CD4-positive, alpha-beta T cell treated with Interleukin-1 beta for 1 hour (primary cell): ENCODE data around the gene NDEL1.
A peak's percentile ranks its signal among the peaks of the same experiment; 100 is the strongest.

ENCODE experiments used
- DNase-seq, 2 donors: peaks; one replicate each; pipeline ENCODE4 v3.0.0-alpha.2; 2020 to 2022

NDEL1 gene

DNA sequence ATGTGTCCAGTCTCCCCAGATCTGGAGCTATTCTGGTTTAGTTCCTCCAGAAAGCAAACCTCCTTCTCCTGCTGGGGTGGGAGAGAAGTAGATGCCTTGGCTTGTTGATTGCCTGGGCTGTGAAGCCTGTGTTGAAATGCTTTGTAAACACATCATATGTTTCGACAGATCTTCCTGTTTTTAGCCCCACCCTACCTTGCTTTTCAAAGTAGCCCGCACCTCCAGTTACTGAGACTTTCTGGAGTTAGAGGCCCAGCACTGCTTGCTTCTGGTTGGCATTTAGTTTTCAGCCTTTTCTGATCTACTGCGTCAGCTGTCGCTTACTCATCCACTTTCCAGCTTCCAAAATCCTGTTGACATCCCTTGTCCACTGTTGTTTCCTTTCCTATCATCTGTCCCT is 17.9 kb upstream of the NDEL1 start:
- peak in 1 of 2 donors; percentile 51 for DNase-seq

DNA sequence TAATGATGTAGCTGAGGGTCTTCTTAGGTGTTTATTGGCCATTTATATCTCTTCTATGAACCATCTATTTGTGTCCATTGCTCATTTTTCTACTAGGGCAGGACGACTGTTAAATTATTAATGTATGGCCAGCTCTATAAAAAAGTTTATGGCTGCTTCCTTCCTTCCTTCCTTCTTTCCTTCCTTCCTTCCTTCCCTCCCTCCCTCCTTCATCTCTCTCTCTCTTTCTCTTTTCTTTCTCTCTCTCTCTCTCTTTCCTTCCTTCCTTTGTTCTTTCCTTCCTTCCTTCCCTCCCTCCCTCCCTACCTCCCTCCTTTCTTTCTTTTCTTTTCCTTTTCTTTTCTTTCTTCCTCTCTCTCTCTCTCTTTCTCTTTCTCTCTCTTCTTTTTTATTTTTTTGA is 17.2 kb upstream of the NDEL1 start:
- no peak for DNase-seq

DNA sequence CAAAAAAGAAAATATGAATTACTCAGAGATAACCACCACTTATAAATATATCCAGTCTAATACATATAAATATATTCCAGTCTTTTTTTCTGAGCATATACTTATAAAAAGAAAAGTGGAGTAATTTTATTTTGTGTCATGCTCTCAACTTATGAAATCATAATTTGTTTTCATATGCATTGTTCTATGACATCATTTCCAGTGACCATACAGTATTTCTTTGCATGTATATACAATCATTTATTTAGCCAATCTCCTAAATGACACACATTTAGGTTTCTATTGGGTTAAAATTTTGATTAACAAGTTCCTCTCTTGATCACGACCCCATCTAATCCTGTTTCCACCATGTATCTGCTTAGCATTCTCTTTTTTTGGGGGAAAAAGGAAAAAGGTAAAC is 16.4 kb upstream of the NDEL1 start:
- DNase-seq = no peak

DNA sequence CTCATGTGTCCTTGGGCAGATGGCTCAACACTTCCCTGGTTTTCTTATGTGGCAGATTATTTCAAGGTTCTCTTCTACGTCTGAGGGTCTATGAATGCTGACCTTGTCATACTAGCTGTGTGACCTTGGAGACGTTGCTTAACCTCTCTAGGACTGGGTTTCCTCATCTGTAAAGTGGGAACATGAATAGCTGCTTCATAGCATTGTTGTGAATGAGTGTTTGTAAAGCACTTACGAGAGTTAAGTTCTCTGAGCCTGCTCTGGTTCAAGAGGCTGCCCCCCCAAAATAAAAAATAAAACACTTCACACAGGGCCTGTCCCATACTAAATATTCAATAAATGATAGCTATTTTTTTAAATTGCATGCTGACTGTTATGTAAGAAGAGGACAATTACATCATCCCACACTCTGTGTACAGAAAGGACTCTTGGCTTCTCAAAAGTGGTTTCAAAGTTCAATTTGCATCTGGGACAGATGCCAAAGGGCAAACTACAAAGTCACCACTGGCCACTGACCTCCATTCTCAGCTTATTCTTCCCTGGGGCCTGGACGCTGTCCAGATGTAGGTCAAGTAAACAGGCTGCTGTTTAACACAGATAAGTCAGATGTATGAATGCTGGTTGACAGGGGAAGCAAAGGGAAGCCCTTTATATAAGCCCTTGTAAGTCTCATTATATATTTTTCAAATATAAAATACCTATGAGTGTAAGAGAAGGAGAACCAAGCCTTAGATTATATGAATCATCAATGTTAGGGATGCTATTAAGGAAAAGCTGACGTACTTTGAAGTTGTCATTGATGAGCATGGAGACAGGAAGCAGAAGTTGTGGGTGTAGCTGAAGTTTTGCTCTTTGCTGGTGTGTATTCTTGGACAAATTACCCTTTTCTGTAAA is 15.4 kb upstream of the NDEL1 start:
- peak in 1 of 2 donors; percentile 17 for DNase-seq

DNA sequence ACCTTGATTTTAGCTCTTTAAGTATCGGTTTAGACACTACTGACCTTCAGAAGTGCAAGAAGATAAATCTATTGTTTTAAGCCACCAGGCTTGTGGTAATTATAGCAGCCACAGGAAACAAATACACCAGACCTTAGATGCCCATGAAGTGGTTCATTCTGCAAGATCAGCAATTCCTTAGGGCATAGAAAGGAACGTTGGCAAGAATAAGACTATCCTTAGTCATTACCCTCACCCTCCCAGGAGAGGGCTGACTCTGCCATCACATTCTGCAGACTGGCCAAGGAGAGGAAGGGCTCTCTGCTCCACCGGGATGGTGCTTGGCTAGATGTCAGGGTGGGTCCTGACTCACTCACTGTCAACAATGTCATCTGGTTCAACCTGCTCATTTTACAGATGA is 14.1 kb upstream of the NDEL1 start:
- DNase-seq = no peak

DNA sequence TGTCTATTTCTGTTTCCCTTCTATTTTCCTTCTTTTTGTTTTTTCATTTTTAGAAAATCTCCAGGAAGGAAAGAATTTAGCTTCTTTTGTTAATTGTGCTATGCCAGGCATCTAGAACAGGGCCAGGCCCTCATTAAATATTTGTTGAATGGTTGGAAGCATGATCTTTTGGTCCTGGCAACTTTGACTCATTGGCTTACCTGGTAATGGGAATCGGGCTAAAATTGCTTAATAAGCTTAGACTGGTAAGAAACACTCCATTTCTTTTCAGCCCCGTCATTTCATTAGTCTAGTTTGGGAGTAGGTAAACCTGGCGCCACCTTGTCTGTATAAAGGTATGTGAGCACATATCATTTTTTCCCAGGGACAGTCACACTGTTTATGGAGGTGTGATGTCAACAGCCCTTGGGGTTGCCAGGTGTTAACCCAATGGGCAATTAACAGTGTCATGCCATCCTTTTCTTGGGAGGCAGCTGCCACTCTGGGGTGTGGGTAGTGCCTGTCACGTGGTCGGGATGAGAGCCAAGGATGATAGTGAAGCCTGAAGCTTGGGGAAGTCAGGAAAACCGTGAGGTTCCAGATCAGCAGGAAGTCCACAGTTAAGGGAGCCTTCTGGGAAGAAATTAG is 9.5 kb upstream of the NDEL1 start:
- DNase-seq = no peak

DNA sequence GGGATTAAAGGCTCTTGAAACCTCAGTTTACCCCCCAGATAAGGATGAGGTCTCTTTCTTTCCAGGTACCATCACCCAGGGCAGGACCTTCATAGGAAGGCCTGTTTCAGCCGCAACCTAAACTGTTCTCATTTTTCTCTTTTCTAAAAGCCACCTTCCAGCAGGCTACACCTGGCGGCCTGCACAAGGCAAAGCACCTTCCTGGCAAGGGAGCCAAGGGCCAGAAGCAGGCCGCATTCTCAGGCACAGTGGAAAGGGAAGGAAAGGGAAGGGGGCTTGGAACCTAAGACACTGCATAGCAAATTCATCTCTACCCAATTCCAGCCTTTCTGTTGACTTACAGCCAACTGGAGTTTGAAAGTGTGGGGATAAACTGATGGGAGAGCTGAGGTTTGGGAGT is 8.9 kb upstream of the NDEL1 start:
- DNase-seq = no peak

DNA sequence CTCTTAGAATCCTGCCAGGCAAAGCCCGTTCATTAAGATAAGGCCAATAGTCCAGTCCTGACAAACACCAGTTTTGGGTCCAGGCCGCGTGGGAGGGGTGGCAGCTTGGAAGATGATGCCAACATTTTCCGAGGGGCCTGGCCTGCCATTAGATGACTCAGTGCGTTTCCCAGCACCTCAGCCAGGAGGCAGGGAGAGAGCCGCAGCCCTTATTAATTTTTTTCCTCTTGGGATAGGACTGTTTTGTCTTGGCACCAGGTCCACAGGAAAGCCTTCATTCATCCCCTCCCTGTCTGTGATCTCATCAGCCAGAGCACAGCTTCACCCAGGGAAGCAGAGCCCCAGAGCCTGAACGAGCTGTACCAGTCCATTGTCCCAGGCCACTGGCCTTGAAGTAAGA is 4.7 kb upstream of the NDEL1 start:
- no peak for DNase-seq

DNA sequence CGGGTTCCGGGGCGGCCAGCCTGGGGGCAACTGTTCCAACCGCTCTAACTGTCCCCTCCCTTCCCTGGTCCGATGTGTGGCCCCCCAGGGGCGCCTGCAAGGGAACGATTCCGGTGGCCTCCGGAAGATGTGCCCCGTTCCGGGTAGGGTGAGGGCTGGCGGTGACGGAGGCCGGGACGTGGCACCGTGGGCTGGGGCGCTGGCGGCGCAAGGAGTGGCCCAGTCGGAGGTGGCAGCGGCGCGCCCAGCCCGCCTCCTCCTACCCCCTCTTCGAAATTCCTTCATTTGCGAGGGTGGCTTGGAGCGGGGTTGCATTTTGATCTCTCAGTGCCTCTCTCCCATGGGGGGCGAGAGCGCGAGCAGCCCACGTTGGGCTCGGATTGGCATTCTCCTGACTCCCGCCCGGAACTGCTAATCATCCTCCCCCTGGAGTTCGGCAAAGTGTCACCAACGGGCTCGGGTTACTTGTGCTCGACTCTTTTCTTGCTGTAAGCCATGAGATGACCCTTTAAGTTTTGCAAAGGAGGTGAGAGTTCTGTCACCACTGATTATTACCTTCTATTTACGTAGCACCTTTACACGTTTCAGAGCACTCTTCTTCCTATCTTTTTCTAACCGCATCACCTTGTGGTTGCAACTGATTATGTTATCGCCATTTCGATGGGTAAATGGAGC is 622 bp downstream of the NDEL1 start:
- DNase-seq = peak; percentile 52 to 63

DNA sequence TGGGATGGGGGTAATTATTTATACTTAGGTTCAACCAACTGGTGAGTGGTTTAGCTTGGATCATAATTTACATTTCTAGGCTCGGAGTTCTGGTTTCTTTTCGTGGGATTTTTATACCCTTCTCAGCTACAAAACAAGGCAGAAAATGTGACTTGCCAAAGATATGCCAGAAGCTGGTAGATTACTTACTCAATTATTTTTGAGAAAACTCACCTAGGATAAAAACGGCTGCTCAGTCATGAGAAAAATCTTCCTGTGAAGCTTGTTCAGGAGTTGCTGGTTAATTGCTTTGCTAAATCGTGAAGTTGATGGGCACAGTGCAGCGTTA is 1.1 kb downstream of the NDEL1 start:
- DNase-seq = no peak

DNA sequence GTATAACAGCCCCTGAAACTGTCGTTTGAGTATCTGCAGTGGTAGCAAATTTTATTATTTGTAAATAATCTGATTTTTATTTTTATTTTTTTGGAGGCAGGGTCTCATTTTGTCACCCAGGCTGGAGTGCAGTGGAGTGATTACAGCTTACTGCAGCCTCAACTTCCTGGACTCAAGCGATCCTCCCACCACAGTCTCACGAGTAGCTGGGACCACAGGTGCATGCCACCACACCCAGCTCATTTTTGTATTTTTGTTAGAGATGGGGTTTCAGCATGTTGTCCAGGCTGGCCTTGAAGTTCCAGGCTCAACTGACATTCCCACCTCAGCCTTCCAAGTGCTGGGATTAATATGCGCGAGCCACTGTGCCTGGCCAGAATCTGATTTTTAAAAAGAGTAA is 2.8 kb downstream of the NDEL1 start:
- DNase-seq = no peak

DNA sequence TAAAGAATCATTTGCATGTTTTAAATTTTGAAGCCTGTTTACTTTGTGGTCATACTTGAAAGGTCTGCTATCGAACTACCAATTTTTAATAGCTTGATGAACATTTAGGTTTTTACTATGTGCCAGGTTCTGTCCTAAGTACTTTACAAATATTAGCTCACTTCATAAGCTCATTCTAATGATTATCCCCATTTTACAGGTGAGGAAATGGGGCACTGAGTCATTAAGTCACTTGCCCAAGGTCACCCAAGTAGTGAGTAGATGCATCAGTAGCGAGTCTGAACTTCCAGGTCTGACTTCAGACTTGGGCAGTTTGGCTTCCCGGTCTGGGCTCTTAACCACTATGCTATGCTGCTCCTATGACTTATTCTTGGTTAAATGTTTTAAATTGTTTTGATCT is 4.0 kb downstream of the NDEL1 start:
- DNase-seq = no peak

DNA sequence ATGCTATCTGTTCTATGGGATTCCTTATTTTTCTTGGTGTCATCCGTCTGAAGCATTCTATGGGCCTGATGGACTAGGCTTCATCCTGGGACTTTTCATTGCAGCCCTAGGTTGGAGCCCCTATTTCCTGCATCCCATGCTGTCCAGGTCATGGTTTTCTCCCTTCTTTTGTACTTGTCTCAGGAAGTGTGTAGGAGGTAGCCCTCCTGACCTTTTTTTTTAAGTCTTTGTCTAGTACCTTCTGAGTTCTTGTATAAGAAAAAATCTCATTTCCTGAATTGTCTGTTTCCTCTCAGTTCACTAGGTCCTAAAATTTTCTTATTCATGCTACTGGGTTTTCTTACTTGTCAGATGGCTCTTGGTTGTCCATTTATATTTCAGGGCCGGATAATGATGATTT is 6.0 kb downstream of the NDEL1 start:
- no peak for DNase-seq

DNA sequence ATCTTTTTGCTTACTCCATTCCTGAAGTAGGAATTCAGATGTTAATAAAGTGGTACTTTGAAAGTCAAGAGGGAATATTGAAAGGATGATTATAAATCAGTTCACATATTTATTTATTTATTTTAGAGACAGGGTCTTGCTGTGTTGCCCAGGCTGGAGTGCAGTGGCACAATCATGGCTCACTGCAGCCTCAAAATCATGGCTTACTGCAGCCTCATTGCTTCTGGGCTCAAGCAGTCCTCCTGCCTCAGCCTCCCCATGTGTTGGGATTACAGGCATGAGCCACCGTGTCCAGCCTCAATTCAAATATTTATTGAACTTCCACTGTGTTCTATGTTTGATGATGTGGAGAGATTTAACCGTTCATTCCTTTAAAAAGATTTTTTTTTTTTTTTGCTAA is 6.6 kb downstream of the NDEL1 start:
- no peak for DNase-seq

DNA sequence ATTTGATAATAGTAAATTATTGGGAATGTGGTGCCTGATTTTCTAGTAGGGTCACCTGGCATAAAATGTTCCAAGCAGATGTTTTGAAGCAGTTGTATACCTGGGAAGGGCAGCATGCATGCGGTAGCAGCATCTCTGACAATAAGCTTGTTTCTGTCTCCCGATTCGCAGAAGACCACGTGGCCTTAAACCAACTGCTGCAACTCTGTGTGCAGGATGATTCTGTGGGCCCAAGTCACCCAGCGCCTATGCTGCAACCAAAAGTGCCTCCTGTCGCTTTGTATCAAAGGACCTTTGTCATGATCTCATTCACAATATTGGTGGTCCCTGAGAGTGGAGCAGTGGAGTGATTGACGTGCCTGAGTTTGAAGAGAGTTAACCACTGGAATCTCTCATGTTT is 8.1 kb downstream of the NDEL1 start:
- DNase-seq = no peak

DNA sequence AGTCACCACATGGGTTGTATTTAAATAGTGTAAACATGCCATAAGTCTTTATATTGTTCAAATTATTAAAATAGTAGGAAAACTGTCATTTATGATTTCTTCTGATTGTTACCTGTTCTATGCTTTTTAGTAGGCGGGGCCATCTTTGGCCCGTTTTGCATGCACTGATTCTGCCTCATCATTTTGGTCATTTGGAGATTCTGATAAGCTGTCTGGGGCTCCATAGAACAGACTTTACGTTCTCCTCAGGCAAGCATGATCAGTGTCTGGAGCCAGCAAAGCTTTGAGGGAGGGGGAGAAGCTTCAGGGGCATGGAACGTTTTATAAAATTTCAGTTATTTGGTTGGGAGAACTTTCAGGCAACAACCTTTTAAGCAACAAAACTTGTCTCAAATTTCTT is 8.8 kb downstream of the NDEL1 start:
- no peak for DNase-seq

DNA sequence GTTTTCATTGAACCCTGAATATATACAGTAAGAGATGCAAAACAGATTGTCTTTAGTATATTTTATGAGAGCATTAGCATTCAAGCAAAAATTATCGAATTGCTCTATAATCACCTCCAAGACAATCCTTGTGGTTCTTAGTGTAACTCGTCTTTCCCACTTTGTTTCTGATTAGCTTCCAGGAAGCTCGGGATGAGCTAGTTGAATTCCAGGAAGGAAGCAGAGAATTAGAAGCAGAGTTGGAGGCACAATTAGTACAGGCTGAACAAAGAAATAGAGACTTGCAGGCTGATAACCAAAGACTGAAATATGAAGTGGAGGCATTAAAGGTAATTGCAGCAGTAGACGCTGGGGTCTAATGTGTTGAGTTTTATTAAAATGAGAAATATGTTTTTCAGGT is 9.9 kb downstream of the NDEL1 start:
- no peak for DNase-seq

DNA sequence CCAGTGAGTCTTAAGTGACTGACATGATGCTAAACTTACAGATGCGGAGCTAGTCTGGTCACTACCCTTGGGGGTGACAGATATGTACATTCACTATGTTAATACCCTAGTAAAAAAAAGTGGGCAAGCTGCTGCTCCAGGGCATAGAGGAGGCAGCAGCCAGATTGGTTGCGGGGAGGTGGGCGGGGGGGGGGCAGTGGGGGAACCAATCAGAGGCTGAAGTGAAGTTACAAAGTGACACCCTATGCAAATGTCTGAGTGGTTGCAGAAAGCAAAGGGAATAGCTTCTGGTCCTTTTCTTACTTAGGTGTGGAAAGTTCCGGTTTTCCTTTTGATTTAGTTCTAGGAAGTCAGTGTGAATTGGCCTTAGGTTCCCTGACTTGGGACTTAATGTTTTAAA is 12.1 kb downstream of the NDEL1 start:
- DNase-seq = no peak

DNA sequence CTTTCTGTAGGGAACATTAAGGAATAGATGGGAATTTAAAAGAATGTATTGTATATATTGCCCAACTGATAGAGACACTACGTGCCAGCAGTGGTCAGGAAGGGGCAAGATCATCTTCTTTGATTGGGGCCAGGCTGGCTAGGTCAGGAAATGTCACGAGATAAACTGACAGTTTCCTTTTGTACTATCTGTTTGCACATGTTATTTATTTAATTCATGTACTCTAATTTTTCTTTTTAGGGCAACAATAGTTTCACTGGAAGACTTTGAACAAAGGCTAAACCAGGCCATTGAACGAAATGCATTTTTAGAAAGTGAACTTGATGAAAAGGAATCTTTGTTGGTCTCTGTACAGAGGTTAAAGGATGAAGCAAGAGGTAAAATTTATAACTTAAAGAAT is 12.6 kb downstream of the NDEL1 start:
- no peak for DNase-seq

DNA sequence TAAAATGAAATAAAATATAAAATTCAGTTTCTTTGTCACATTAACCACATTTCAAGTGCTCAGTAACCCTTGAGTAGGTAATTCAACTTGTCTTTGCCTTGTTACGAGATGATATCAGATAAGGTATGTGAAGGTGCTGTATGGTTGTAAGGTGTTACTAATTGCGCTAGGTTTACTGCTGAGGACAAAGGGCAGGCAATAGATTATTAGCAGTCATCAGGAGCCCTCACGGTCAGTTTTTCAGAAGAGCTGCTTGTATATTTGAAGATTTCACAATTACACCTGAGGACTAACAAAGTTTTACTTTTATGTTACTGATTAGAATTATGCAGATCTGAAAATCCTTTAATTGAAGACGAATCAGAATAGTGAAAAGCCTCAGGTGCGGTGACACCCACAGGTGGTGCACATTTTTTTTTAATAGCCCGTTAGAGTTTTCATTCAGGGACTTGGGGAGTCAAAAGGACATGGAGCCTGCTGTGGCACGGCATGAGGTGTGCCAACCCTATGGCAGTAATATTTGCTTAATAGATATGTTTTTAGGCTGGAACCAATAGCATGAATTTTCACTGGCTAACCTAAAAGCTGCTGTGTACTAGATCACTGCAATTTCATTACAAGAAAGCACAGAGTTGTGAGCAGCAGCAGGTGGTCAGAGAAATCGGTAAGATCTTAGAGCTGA is 16.4 kb downstream of the NDEL1 start:
- no peak for DNase-seq

DNA sequence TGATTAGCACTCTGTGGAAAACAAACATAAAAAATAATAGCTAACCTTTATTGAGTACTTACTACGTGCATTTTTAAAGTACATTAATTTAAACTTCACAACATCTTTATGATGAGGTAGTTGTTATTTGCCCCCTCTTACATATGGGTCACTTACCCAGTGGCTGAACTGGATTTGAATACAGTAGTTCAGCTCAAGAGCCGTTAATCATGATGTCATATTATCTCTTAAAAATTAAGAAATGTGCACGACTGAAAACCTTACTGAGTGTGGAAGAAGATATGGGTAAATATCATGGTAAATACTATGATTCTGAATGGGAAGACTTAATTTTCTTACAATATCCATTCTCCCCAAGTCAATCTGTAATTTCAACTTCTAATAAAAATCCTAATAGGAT is 17.6 kb downstream of the NDEL1 start:
- no peak for DNase-seq

DNA sequence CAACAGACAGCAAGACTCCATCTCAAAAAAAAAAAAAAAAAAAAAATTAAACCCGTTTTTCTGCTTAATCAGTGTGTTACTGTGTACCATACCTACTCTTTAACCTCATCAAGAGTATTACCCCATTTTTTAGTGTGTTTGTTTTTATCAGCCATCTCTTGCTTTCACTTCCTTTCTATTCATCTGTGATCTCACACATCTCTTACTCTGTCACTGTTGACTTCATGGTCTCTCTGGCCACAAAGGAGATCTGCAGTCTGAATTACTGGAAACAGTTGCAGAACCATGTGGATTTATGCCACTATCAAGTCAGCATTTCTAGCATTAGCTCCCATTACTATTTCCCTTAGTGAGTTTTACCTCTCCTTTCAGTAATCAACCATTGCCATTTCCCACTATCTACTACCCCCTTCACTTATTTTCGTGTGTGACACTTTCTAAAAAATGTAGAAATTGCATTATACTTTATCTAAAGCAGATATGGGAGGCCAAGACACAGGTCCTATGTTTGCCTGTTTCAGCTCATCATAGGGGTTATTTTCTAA is 20.1 kb downstream of the NDEL1 start:
- no peak for DNase-seq

DNA sequence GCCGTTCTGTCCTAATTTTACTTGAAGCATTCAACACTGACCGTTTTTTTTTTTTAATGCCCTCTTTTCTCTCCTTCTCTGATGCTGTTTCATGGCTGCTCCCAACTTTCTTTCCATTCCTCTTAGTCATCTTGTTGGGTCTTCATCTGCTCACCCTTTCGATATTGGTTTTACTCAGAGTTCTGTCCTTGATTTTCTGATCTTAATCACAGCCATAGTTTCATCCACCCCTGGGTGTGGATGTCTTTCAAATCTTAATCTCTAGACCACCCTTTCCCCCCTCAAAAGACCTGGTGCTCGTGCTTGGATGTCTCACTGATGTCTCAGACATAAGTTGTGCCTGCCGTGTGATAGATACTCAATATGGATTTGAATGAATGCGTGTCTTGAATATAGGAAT is 22.4 kb downstream of the NDEL1 start:
- no peak for DNase-seq
